Panc1 (cell line): Measurements from ENCODE around the gene NFYC.

ENCODE experiments used
- TCF7L2 ChIP-seq: IDR thresholded peaks from 2 replicates; pipeline ENCODE4 v1.6.1; 2011; ENCODE audit warnings: mild to moderate bottlenecking, low read depth, low read length, inconsistent platforms
- TF ChIP-seq, protein P1 (sequence below): fragments of 450-650 bp; IDR thresholded peaks from 2 replicates; pipeline ENCODE4 v1.5.1; 2017; ENCODE audit warnings: mild to moderate bottlenecking

DNA sequence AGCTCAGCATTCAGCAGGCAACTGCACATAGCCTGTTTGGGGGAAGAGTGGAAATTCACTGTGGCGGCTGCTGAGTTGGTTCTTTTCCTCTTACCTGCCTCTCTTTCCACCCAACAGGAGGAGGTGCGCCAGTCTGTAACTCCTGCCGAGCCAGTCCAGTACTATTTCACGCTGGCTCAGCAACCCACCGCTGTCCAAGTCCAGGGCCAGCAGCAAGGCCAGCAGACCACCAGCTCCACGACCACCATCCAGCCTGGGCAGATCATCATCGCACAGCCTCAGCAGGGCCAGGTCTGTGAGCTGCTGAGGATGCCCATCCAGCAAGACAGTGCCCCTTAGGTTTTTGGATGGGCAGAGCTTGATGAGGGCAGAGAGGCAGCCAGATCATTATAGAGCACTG is 66.5 kb downstream of the NFYC start:
- TF ChIP-seq, protein P1, sequence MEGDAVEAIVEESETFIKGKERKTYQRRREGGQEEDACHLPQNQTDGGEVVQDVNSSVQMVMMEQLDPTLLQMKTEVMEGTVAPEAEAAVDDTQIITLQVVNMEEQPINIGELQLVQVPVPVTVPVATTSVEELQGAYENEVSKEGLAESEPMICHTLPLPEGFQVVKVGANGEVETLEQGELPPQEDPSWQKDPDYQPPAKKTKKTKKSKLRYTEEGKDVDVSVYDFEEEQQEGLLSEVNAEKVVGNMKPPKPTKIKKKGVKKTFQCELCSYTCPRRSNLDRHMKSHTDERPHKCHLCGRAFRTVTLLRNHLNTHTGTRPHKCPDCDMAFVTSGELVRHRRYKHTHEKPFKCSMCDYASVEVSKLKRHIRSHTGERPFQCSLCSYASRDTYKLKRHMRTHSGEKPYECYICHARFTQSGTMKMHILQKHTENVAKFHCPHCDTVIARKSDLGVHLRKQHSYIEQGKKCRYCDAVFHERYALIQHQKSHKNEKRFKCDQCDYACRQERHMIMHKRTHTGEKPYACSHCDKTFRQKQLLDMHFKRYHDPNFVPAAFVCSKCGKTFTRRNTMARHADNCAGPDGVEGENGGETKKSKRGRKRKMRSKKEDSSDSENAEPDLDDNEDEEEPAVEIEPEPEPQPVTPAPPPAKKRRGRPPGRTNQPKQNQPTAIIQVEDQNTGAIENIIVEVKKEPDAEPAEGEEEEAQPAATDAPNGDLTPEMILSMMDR: no peak
- TF ChIP-seq TCF7L2: no peak
